ENCODE data around the gene NKD1.
A peak's percentile ranks its signal among the peaks of the same experiment; 100 is the strongest.

Gene NKD1

GRCh38 chr16:50659806-50660205 is 111.6 kb downstream of the NKD1 start:
- DNase-seq, result no peak

GRCh38 chr16:50662306-50662940 is 114.2 kb downstream of the NKD1 start:
- no peak for DNase-seq

- no peak for DNase-seq
Observed at GRCh38 chr16:50664270-50664669, 116.1 kb downstream of the NKD1 start.

- DNase-seq, result peak; percentile 84
Observed at GRCh38 chr16:50665128-50665878, 117.1 kb downstream of the NKD1 start.

GRCh38 chr16:50666658-50667496 is 118.7 kb downstream of the NKD1 start:
- peak; percentile 53 for DNase-seq

- no peak for DNase-seq
Observed at GRCh38 chr16:50667497-50668367, 119.5 kb downstream of the NKD1 start.

- no peak for DNase-seq
Observed at GRCh38 chr16:50668368-50669008, 120.3 kb downstream of the NKD1 start.

GRCh38 chr16:50669741-50670140 is 121.5 kb downstream of the NKD1 start:
- DNase-seq, result no peak

GRCh38 chr16:50670476-50670875 is 122.3 kb downstream of the NKD1 start:
- no peak for DNase-seq

- peak; percentile 70 for DNase-seq
Observed at GRCh38 chr16:50671644-50672260, 123.6 kb downstream of the NKD1 start.

GRCh38 chr16:50673496-50674275 is 125.5 kb downstream of the NKD1 start:
- DNase-seq, result no peak

- no peak for DNase-seq
Observed at GRCh38 chr16:50674831-50675230, 126.6 kb downstream of the NKD1 start.

- no peak for DNase-seq
Observed at GRCh38 chr16:50675686-50676610, 127.8 kb downstream of the NKD1 start.

- no peak for DNase-seq
Observed at GRCh38 chr16:50676684-50677225, 128.6 kb downstream of the NKD1 start.

GRCh38 chr16:50677351-50677750 is 129.2 kb downstream of the NKD1 start:
- no peak for DNase-seq

GRCh38 chr16:50678531-50678930 is 130.3 kb downstream of the NKD1 start:
- no peak for DNase-seq

- no peak for DNase-seq
Observed at GRCh38 chr16:50679266-50679665, 131.1 kb downstream of the NKD1 start.

GRCh38 chr16:50679676-50680555 is 131.7 kb downstream of the NKD1 start:
- no peak for DNase-seq
